Esophagus muscularis mucosa (tissue), 2 donors: ENCODE data around the gene KCNB1.

Experiments used
- EP300 ChIP-seq: sonication (generic); formaldehyde crosslinking; IDR thresholded peaks from one replicate; pipeline ENCODE4 v1.6.1; 2017; ENCODE audit warnings: antibody characterized with exemption
- POLR2A ChIP-seq: fragments of 450-650 bp; IDR thresholded peaks from one replicate; pipeline ENCODE4 v1.6.1; 2017; ENCODE audit warnings: antibody characterized with exemption, moderate library complexity, mild to moderate bottlenecking, low read depth

- TF ChIP-seq EP300 (no peak), POLR2A (no peak)
These were observed 147.0 kb downstream of the KCNB1 start for GRCh38 chr20:49335476-49335875.
